Calu3 (cell line): ENCODE data around the gene AAMP. TPM values are rescaled to one million over a fixed set of nuclear protein-coding genes. Genes with fewer than 3 reads are reported as not detected.

ENCODE experiments used
- BruUV-seq: library from RNA; stranded (reverse); fragments of 400-500 nt; replicated peaks from 2 replicates; lab custom pipeline; 2021; lab: Mats Ljungman, UMichigan
- CTCF ChIA-PET: fragments of 300-600 bp; sonication (Branson Sonifier 250); formaldehyde crosslinking; loops from one replicate; lab custom pipeline; 2022; ENCODE audit warnings: antibody characterized with exemption; lab: Charles Lee
- DNase-seq: peaks from one replicate; pipeline ENCODE4 v3.0.0; 2022
- H3K27ac Mint-ChIP-seq: one replicate; pipeline ENCODE4 v1.8.0; 2022; ENCODE audit warnings: mixed read lengths; ENCODE audit not compliant: unreplicated experiment
- H3K27me3 Mint-ChIP-seq: one replicate; pipeline ENCODE4 v1.8.0; 2022; ENCODE audit warnings: mixed read lengths; ENCODE audit not compliant: unreplicated experiment
- H3K36me3 Mint-ChIP-seq: one replicate; pipeline ENCODE4 v1.8.0; 2022; ENCODE audit warnings: mild to moderate bottlenecking, moderate library complexity, mixed read lengths; ENCODE audit not compliant: insufficient read depth, unreplicated experiment
- H3K4me1 Mint-ChIP-seq: one replicate; pipeline ENCODE4 v1.8.0; 2022; ENCODE audit warnings: mild to moderate bottlenecking, low read depth, mixed read lengths; ENCODE audit not compliant: unreplicated experiment
- H3K4me3 Mint-ChIP-seq: one replicate; pipeline ENCODE4 v1.8.0; 2022; ENCODE audit warnings: mild to moderate bottlenecking, low read depth, moderate library complexity, mixed read lengths; ENCODE audit not compliant: unreplicated experiment
- H3K9me3 Mint-ChIP-seq: one replicate; pipeline ENCODE4 v1.8.0; 2022; ENCODE audit warnings: low read depth, mixed read lengths; ENCODE audit not compliant: unreplicated experiment
- intact Hi-C: fragments of 100-400 bp; cut with micrococcal nuclease; formaldehyde crosslinking; loops from one replicate; pipeline ENCODE4 v1.10.0; 2022; ENCODE audit not compliant: unreplicated experiment
- total RNA-seq: library from RNA; stranded (reverse); gene quantifications from 2 replicates; pipeline ENCODE4 v1.2.3, GENCODE V29; 2022
- TF ChIP-seq, protein P1 (sequence below): fragments of 200-600 bp; IDR thresholded peaks from one replicate; pipeline ENCODE4 v1.8.0; 2022; ENCODE audit warnings: antibody characterized with exemption; ENCODE audit not compliant: unreplicated experiment

The AAMP gene
- total RNA-seq, 1 experiment from 2014 or later, result 102 TPM

DNA sequence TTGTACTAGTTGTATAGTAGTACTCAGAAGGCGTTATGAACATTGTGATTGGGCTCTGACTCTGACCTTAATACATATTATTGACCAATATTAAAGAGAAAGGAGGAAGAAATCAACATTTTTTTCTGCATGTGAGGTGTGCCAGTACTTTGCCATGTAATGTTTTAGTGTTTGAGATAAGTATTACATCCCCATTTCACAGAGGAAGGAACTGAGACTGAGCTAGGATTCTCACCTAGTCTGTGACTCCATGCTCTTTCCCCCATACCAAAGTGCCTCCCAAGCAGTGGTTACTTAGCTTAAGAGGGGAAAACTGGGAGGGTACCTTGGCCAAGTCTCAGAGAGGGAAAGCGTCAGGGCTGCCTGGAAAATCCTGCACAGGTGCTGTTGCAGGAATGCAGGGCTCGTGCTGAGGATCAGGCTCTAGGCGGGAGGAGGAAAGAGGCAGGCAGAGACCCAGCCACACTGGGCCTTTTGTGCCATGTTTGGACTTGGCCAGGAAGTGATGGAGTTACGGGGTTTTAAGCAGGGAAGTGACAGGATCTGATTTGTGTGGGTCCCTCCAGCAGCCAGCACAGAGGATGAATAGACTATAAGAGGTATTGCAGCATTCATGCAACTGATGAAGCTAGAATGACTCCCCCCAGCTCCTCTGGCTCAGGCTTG, 2.1 kb upstream of the AAMP start:
- H3K27me3 Mint-ChIP-seq, result no peaks in the 10 kb centered on the region
- no TSS peak for BruUV-seq
- DNase-seq, result no peak
- H3K9me3 Mint-ChIP-seq, result no peaks in the 10 kb centered on the region
- peak overlapping the region; percentile 69 for H3K27ac Mint-ChIP-seq
- intact Hi-C loops, result loop anchor here (2.0 to 5.0 kb wide), 2 partner anchors 19 to 125 kb away; partner anchors contain the start of gene CTDSP1
- H3K4me3 Mint-ChIP-seq, result peak overlapping the region; percentile 76
- CTCF ChIA-PET, result interaction anchor here (0.6 to 4.1 kb wide), 9 partner anchors 10 to 124 kb away, joined by 3 to 54 read pairs (median 11); partner anchors contain the start of gene CATIP
- H3K4me1 Mint-ChIP-seq, result peaks cover 31% of the 10 kb centered on the region
- TF ChIP-seq, protein P1, sequence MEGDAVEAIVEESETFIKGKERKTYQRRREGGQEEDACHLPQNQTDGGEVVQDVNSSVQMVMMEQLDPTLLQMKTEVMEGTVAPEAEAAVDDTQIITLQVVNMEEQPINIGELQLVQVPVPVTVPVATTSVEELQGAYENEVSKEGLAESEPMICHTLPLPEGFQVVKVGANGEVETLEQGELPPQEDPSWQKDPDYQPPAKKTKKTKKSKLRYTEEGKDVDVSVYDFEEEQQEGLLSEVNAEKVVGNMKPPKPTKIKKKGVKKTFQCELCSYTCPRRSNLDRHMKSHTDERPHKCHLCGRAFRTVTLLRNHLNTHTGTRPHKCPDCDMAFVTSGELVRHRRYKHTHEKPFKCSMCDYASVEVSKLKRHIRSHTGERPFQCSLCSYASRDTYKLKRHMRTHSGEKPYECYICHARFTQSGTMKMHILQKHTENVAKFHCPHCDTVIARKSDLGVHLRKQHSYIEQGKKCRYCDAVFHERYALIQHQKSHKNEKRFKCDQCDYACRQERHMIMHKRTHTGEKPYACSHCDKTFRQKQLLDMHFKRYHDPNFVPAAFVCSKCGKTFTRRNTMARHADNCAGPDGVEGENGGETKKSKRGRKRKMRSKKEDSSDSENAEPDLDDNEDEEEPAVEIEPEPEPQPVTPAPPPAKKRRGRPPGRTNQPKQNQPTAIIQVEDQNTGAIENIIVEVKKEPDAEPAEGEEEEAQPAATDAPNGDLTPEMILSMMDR, result no peak
- H3K36me3 Mint-ChIP-seq, result peaks cover 81% of the 10 kb centered on the region

DNA sequence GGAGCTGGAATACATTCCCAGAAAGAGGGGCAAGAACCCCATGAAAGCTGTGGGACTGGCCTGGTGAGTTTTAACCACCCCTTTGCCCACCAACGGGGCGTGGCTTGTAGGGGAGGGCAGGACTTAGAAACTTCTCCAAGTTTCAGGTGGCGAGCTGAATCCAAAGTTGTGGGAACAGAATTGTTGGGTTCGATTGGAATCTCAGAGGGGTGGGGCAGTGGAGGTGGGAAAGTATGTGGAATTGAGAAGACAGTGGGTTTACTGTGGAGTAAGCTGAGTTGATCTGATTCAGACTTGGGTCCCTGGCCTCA, 1.5 kb upstream of the AAMP start:
- DNase-seq, result peak; percentile 54
- H3K4me3 Mint-ChIP-seq, result peak overlapping the region; percentile 76
- H3K36me3 Mint-ChIP-seq, result peaks cover 81% of the 10 kb centered on the region
- peak overlapping the region; percentile 69 for H3K27ac Mint-ChIP-seq
- no peaks in the 10 kb centered on the region for H3K27me3 Mint-ChIP-seq
- TF ChIP-seq, protein P1, result no peak
- peaks cover 31% of the 10 kb centered on the region for H3K4me1 Mint-ChIP-seq
- H3K9me3 Mint-ChIP-seq, result no peaks in the 10 kb centered on the region
- BruUV-seq, result TSS peak; percentile 10
- CTCF ChIA-PET, result interaction anchor here (0.6 to 4.1 kb wide), 8 partner anchors 13 to 125 kb away, joined by 3 to 54 read pairs (median 4); partner anchors contain the start of gene CATIP
- intact Hi-C loops, result loop anchor here (5.0 kb wide), 1 partner anchor 126 kb away; the partner anchor contains the start of gene CTDSP1

DNA sequence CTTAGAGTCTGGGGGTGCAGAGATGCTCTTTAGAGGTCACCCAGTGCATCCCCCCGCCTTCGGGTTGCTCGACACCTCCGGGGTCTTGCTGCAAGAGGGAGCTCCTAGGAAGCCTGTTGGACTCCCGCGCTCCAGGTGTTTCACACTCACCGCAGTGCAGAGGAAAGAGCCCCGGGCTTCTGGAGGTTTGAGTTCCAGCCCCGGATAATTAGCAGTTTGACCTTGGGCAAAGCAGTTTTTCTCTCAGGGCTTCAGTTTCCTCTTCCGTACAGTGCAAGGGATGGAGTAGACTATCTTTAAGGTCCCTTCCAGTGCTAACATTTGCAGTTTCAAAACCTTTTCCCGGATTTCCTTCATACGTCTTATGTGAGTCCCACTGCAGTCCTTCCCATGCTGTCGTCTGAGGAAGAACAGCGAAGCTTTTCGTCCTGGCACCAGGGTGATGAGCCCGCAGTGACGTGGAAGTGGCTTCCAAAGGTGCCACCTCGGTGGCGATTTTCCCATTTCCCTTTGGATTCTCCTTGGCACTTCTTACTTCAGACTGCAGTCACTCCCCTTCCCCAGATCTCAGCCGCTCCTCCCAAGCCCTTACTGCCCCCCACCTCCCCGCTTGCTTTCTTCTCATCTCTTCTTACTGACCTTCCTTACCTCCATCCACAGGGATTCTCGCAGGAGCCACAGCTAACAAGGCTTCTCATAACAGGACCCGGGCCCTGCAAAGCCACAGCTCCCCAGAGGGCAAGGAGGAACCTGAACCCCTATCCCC, 967 bp upstream of the AAMP start:
- H3K36me3 Mint-ChIP-seq, result peaks cover 82% of the 10 kb centered on the region
- intact Hi-C loops, result loop anchor here (5.0 kb wide), 1 partner anchor 126 kb away; the partner anchor contains the start of gene CTDSP1
- peak overlapping the region; percentile 76 for H3K4me3 Mint-ChIP-seq

DNA sequence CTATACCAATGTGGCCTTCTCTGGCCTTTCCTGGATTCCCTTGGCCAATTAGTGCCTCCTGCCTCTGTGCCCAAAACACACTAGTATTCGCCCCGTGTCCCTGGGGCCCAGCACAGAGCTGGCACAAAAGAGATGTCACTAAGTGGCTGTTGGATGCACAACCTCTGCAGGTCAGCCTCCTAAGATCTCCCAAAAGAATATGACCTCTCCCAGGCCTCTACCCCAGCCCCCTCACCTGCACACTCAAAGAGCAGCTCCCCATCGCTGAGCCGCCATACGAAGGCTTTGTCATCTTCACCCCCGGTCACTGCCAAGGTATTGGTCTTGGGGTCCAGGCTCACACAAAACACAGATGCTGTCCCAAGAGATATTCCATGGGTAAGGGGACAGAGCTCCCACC, 2.7 kb downstream of the AAMP start:
- H3K9me3 Mint-ChIP-seq, result no peaks in the 10 kb centered on the region
- no peak overlapping the region for H3K4me3 Mint-ChIP-seq
- no peak for DNase-seq
- H3K27ac Mint-ChIP-seq, result no peak overlapping the region
- intact Hi-C loops, result no loop called here
- H3K27me3 Mint-ChIP-seq, result no peaks in the 10 kb centered on the region
- no TSS peak for BruUV-seq
- peaks cover 14% of the 10 kb centered on the region for H3K4me1 Mint-ChIP-seq
- TF ChIP-seq, protein P1, result no peak
- CTCF ChIA-PET, result interaction anchor here (0.6 kb wide), 1 partner anchor 1854 kb away, joined by 3 read pairs; no protein-coding TSS in a partner anchor
- H3K36me3 Mint-ChIP-seq, result peaks cover 76% of the 10 kb centered on the region

More for the DNA sequence above, 967 bp upstream of the AAMP start:
- no peak for DNase-seq
- CTCF ChIA-PET, result interaction anchor here (1.0 to 4.1 kb wide), 9 partner anchors 11 to 126 kb away, joined by 3 to 54 read pairs (median 5); partner anchors contain the start of gene CATIP
- TF ChIP-seq, protein P1, result no peak
- H3K27me3 Mint-ChIP-seq, result no peaks in the 10 kb centered on the region
- peaks cover 31% of the 10 kb centered on the region for H3K4me1 Mint-ChIP-seq
- H3K27ac Mint-ChIP-seq, result peak overlapping the region; percentile 69
- H3K9me3 Mint-ChIP-seq, result no peaks in the 10 kb centered on the region
- no TSS peak for BruUV-seq
